ENCODE results near the gene GOLGB1. TPM values are rescaled to one million over a fixed set of nuclear protein-coding genes. Genes with fewer than 3 reads are reported as not detected.

Gene GOLGB1
- total and polyA plus RNA-seq, 2 experiments from 2014 or later: 40.2 to 70.2 TPM

DNA sequence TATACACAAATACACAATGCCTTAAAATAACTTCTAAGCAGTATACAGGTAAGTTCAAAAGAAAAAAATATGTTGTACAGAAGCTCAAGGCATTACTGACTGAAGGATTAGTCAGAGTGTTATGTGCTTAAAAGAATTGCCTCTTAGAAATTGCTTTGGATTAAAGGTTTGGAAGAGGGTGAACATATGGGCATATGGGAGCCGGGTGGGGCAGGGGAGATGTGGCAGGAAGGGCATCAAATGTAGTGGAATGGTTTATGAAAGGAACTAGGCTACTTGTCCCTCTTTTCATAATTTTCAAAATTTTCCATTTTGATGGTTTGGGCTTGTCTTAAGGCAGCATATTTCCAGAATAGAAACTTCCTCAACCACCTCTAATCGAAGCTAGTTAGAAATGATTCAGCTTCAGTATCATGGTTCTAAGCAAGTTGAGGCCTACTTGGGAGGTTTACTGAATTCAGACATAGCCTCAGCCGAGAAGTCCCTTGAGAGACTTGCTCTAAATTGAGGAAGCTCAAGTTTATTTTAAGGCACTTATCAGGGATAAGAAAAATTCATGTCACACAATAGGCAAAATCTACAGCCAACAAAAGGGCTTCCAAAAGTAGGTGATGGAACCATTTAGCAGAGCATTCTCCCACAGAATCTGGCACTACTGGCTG lies 10.1 kb upstream of the GOLGB1 start:
- H3K4me2 ChIP-seq: no peak overlapping the region
- no peak overlapping the region for H3K27ac ChIP-seq
- no peak overlapping the region for H2AFZ ChIP-seq
- no peaks in the 10 kb centered on the region for H3K27me3 ChIP-seq
- H3K79me2 ChIP-seq: no peaks in the 10 kb centered on the region
- WGBS (ENCODE audit: low lambda C conversion rate, missing lambda C conversion rate): 88% methylated on average over 3 of the region's 3 CpGs
- H3K4me3 ChIP-seq: no peak overlapping the region
- DNase-seq (ENCODE audit: low spot score): no peak
- no peak for TF ChIP-seq EZH2 (IDR thresholded peaks at IDR 0.05; ENCODE audit: borderline replicate concordance)
- no peak for TF ChIP-seq EZH2phosphoT487 (IDR thresholded peaks at IDR 0.05; ENCODE audit: low read depth, severe bottlenecking, unreplicated experiment)
- TF ChIP-seq, protein P1, sequence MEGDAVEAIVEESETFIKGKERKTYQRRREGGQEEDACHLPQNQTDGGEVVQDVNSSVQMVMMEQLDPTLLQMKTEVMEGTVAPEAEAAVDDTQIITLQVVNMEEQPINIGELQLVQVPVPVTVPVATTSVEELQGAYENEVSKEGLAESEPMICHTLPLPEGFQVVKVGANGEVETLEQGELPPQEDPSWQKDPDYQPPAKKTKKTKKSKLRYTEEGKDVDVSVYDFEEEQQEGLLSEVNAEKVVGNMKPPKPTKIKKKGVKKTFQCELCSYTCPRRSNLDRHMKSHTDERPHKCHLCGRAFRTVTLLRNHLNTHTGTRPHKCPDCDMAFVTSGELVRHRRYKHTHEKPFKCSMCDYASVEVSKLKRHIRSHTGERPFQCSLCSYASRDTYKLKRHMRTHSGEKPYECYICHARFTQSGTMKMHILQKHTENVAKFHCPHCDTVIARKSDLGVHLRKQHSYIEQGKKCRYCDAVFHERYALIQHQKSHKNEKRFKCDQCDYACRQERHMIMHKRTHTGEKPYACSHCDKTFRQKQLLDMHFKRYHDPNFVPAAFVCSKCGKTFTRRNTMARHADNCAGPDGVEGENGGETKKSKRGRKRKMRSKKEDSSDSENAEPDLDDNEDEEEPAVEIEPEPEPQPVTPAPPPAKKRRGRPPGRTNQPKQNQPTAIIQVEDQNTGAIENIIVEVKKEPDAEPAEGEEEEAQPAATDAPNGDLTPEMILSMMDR (IDR thresholded peaks at IDR 0.05; ENCODE audit: poor library complexity): no peak
- H3K9me2 ChIP-seq (replicated peaks; ENCODE audit: insufficient read depth): no peaks in the 10 kb centered on the region
- no peaks in the 10 kb centered on the region for H3K9me3 ChIP-seq (ENCODE audit: low read depth)
- no peaks in the 10 kb centered on the region for H4K20me1 ChIP-seq (ENCODE audit: insufficient read depth, poor library complexity, severe bottlenecking)
- H3K36me3 ChIP-seq (replicated peaks; ENCODE audit: insufficient read depth, low read depth): no peaks in the 10 kb centered on the region
- no peaks in the 10 kb centered on the region for H3K4me1 ChIP-seq (ENCODE audit: insufficient read depth)

DNA sequence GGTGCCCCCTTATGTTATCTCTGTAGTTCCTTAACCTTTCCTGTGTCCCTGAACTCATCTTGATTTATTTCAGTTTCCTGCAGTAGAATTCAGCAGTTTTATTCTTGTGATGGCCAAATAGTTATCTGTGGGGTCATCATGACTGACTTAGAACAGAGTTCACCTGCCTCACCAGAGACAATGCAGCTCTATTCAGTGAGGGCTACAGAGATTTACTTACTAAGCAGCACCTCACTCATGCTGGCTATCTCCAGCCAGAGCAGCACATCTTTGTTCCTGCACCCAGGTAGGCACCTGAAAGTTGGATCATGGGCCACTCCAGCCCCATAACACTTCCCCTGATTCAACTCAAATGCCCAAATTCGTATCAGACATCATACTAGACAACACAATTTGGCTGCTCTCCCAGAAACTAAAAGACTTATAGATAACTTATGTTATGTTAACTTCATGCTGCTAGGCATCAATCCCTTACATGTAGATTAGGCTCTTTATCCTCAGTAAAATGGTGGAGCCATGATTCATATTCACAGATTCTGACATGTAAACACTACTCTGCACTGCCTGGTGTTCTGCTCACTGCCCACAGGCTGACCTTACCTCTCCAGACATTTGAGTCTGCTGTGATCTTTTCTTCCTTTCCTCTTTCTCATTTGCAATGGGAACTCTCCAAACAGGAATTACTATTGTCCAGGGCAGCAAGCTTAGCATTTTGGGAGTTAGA lies 9.3 kb upstream of the GOLGB1 start:
- no peaks in the 10 kb centered on the region for H3K9me3 ChIP-seq (ENCODE audit: low read depth)
- TF ChIP-seq, protein P1 (IDR thresholded peaks at IDR 0.05; ENCODE audit: poor library complexity): no peak
- no peak for TF ChIP-seq EZH2phosphoT487 (IDR thresholded peaks at IDR 0.05; ENCODE audit: low read depth, severe bottlenecking, unreplicated experiment)
- no peak for TF ChIP-seq EZH2 (IDR thresholded peaks at IDR 0.05; ENCODE audit: borderline replicate concordance)
- H3K27me3 ChIP-seq: no peaks in the 10 kb centered on the region
- no peaks in the 10 kb centered on the region for H3K79me2 ChIP-seq
- no peak overlapping the region for H3K27ac ChIP-seq
- H3K4me2 ChIP-seq: no peak overlapping the region
- no peaks in the 10 kb centered on the region for H4K20me1 ChIP-seq (ENCODE audit: insufficient read depth, poor library complexity, severe bottlenecking)
- no peak overlapping the region for H2AFZ ChIP-seq
- no peak for DNase-seq (ENCODE audit: low spot score)
- WGBS (ENCODE audit: low lambda C conversion rate, missing lambda C conversion rate): 48% methylated on average over 1 of the region's 1 CpG
- no peaks in the 10 kb centered on the region for H3K4me1 ChIP-seq (ENCODE audit: insufficient read depth)
- no peak overlapping the region for H3K4me3 ChIP-seq
- no peaks in the 10 kb centered on the region for H3K9me2 ChIP-seq (replicated peaks; ENCODE audit: insufficient read depth)
- H3K36me3 ChIP-seq (replicated peaks; ENCODE audit: insufficient read depth, low read depth): no peaks in the 10 kb centered on the region

DNA sequence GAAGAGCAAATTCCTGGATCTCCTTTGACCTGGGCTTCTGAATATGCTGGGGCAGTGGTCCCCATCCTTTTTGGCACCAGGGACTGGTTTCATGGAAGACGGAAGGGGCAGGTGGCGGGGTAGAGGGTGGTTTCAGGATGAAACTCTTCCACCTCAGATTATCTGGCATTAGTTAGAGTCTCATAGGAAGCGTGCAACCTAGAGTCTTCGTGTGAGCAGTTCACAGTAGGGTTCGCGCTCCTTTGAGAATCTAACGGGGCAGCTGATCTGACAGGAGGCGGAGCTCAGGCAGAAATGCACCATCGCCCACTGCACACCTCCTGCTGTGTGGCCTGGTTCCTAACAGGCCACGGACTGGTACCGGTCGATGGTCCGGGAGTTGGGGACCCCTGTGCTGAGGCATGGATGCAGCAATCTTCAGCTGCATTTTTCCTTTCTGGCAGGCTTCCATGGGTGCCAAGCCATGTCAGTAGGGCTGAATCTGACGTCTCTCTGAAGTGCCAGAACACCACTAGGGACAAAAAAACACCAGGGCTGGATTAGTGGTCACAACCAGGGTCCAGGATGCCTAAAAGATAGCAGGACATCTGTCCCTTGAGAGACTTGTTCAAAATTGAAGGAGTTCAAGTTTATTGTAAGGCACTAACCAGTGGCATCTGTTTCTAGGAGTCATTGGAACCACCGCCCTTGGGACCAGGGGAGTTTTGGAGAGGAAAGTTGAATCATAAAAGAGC lies 8.4 kb upstream of the GOLGB1 start:
- H3K27ac ChIP-seq: no peak overlapping the region
- H3K4me1 ChIP-seq (ENCODE audit: insufficient read depth): no peaks in the 10 kb centered on the region
- no peak overlapping the region for H3K4me2 ChIP-seq
- H3K9me3 ChIP-seq (ENCODE audit: low read depth): no peaks in the 10 kb centered on the region
- WGBS (ENCODE audit: low lambda C conversion rate, missing lambda C conversion rate): 90% methylated on average over 15 of the region's 15 CpGs
- DNase-seq (ENCODE audit: low spot score): no peak
- H2AFZ ChIP-seq: no peak overlapping the region
- H3K9me2 ChIP-seq (replicated peaks; ENCODE audit: insufficient read depth): no peaks in the 10 kb centered on the region
- H3K79me2 ChIP-seq: no peaks in the 10 kb centered on the region
- no peak overlapping the region for H3K4me3 ChIP-seq
- H3K36me3 ChIP-seq (replicated peaks; ENCODE audit: insufficient read depth, low read depth): no peaks in the 10 kb centered on the region
- TF ChIP-seq EZH2phosphoT487 (IDR thresholded peaks at IDR 0.05; ENCODE audit: low read depth, severe bottlenecking, unreplicated experiment) (no peak), EZH2 (IDR thresholded peaks at IDR 0.05; ENCODE audit: borderline replicate concordance) (no peak)
- TF ChIP-seq, protein P1 (IDR thresholded peaks at IDR 0.05; ENCODE audit: poor library complexity): no peak
- no peaks in the 10 kb centered on the region for H4K20me1 ChIP-seq (ENCODE audit: insufficient read depth, poor library complexity, severe bottlenecking)
- no peaks in the 10 kb centered on the region for H3K27me3 ChIP-seq
